ENCODE data around the gene TMTC2.
A peak's percentile ranks its signal among the peaks of the same experiment; 100 is the strongest.
"Not testable (repeated sequence)": the region's sequence is repeated elsewhere in the genome, so short reads cannot be mapped to it uniquely, and the experiment has no call there.

The TMTC2 gene

DNA sequence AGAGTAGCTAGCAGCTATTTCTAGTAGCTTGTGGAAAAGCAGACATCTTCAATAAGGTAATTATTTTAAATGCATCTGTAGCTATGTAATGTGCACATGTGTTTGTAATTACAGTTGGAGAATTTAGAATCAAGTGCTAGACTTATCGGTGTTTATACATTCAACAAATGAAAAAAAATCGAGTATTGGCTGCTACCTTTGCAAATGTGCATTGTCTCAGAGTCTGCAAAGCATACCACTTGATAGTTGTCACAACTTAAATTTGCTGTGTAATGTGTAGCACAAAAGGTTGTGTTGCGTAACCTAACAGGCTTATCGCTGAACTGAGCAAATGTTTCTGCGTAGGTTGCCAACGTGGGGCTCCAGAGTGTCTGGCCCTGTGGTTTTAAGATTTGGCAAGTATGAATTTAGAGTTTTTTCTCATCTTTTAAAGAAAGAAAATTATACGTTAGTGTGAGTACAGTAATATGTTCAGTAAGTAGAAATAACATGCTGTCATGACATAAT, 44.3 kb downstream of the TMTC2 start:
- peak; percentile 94 for DNase-seq

GRCh38 chr12:82740129-82741000, 53.7 kb downstream of the TMTC2 start:
- no peak for DNase-seq

DNA sequence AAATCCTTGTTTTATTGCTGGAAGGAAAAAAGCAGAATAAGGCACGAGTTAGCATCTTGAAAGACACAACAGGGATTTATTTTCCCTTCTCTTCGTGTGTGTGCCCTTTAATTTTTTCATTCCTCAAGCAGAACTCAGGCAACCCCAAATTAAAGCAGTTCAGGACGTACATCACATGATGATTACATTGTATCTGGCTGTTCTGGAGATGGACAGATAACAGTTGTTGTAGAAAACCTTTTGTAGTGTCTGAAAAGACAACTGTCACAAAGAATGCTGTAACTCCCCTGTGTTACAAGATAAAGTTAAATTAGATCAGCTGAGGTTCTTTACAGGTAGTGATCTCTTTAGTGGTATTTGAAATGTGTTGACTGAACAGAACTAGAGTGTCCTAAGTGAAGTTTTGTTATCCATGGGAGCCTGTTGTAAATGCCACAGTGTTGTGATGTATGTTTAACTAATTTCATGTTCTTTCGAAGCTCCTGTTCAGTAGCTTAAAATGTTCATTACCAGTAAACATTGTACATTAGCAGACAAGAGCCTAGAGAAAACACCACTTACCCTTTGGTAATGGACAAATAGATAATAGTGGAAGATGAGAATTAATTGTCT, 58.5 kb downstream of the TMTC2 start:
- peak; percentile 56 for DNase-seq

DNA sequence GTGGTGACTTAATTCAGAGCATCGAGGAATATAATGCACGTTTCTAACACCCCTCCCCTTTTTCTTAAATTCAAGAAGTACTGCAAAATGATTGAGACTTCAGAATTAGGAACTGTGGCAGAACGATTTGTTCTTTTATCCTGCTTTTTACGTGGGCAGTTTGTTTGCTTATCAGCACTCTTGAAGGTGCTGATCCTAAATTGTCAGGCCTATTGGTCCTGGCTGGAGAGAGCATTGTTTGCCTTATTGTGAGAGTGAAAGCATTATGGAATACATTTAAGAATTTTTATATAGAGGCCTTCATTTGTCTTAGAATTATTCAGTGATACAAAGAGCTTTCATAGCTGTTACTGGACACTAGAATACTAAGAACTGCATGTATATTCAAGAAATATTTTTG, 59.1 kb downstream of the TMTC2 start:
- no peak for DNase-seq

GRCh38 chr12:82746668-82747067, 60.0 kb downstream of the TMTC2 start:
- DNase-seq, result no peak

GRCh38 chr12:82749015-82749414, 62.3 kb downstream of the TMTC2 start:
- DNase-seq, result no peak

- no peak for DNase-seq
Measured at GRCh38 chr12:82754856-82755255, 68.2 kb downstream of the TMTC2 start.

DNA sequence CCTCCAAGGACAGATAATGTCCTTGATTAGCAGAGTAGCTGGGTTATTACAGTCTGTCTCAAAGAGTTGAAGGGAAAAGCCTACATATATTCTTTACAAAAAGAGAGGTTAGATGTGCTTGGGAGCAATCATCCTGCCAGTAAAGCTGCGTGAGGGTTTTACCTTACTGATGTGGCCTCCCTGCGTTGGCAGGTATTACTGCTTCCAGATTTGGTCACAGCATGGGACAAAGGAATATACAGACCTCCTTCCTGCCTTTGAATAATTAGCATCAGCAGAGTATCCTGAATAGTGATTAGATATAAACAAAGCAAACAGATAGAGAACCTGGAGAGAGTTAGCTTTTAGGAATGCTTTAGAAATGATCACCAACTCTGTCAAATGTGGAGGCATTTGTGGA, 69.6 kb downstream of the TMTC2 start:
- DNase-seq, result no peak

DNA sequence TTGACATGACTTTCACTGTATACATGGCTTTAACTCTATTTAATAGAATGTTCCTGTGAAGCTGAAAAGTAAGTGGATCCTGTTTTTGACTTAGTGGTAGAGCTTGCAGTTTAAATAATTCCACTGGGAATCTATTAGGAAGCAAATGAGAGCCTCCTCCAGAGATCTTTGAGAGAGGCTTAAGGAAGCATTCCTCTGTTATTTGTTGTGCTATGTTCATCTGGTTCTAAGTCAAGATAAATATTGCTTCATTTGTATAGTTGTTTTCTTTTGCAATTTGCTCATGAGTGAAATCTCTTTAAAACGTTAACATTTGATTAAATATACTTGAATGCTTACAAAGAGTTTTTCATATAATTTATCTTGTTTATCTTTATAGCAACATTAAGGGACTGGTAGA, 70.4 kb downstream of the TMTC2 start:
- DNase-seq, result no peak

GRCh38 chr12:82757656-82758055, 71.0 kb downstream of the TMTC2 start:
- DNase-seq, result no peak

DNA sequence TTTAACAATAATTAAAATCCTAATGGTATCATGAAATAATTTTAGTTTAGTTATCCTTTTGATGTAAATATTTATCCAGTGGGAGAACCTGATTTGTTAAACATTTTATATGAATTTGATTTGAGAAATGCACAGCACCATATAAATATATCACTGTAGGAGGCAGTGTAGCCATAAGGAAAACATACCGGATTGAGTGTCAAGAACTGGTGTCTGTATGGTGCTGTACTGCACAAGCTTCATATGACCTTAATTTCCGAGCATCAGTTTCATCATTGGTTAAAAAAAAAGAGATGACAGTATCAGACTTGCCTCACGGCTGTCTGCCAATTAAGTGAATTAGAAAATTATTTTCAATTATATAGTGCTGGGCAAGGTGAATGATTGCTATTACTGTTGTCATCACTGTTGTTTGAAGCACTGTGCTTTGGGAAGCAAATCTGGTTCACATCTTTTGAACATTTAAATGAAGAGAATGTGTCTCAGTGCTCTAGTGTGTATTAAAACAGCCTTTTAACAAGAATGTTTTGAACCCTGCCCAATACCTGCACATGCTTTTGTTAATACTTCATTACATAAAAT, 72.1 kb downstream of the TMTC2 start:
- peak; percentile 77 for DNase-seq

DNA sequence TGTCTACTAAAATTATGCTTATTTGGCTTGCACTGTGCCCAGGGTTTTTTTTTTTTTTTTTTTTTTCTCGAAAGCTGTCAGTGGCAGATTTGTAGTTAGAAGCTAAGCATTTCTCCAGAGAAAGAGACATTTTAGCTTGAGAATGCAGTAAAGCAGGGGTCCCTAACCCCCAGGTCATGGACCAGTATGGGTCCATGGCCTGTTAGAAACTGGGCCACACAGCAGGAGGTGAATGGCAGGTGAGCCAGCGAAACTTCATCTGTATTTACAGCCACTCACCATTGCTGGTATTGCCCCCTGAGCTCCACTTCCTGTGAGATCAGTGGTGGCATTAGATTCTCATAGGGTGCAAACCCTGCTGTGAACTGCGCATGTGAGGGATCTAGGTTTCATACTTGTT, 73.7 kb downstream of the TMTC2 start:
- DNase-seq, result no peak

GRCh38 chr12:82765206-82765605, 78.5 kb downstream of the TMTC2 start:
- DNase-seq, result not testable (repeated sequence)

GRCh38 chr12:82765971-82766705, 79.4 kb downstream of the TMTC2 start:
- no peak for DNase-seq

GRCh38 chr12:82774666-82775065, 88.0 kb downstream of the TMTC2 start:
- no peak for DNase-seq

GRCh38 chr12:82780517-82780916, 93.8 kb downstream of the TMTC2 start:
- no peak for DNase-seq

DNA sequence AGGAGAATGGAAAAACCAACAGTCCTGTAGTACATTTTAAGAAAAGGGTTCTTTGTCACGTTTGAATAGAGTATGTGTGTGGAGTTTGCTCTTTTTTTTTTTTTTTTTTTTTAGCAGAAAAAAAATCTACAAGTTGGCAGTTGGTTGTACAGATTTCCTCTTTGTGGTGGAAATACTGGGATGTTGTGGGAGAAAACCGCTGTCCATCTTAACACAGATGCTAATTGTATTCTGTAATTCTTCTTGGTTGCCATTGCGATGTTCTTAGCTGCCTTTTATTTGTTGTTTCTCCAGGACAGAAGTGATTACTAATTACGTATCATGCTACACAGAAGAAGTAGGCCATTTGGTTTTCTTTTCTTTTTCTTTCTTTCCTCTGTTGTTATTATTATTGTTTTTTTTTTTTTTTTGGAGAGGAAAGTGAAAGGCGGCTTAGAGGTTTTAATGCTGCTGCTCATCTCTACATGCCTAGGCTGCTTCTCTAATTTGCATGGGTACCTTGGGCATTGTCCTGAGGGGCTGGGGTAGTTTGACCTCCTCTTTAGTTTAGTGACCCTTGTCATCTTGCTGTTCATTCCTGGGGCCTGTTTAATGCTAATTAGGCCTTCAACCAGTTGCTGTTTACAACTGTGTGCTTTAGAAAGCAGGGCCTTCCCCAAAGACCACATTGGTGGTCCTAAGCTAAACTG, 94.7 kb downstream of the TMTC2 start:
- DNase-seq, result no peak

DNA sequence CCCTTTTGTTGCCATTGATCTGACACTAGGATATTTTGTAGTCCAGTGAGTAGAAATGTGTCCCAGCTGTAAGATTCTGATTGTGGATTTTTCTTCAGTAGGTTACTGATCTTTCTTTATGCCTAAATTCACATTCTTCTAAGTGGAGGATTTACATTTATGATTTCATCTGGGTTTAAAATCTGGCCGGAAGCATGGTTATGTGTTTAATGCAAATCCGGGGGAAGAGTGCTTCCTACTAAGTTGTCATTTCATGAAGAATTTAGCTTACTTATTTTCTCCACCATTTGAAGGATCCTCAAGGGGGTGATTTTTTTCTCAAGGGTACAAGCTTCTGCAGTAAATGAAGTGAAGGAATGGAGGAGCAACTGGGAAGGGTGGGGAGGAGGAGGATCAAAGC, 96.7 kb downstream of the TMTC2 start:
- DNase-seq, result no peak

- DNase-seq, result no peak
Measured at GRCh38 chr12:82787016-82787415, 100.3 kb downstream of the TMTC2 start.

DNA sequence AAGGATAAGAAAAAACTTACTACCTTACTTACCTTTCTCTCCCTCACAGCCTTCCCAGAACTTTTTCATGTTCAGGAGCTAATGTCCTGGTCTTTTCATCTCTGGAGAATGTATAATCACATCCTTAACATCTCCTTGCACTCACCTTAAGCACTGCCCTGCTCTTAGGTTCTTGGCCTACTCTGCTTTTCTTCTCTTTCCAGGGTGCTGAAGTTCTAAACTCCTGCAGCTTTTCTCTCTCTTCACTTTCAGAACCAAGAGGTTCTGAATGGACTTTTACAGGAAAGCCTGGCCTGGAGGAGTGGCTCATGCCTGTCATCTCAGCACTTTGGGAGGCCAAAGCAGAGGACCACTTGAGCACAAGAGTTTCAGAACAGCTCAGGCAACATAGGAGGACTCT, 101.9 kb downstream of the TMTC2 start:
- no peak for DNase-seq

DNA sequence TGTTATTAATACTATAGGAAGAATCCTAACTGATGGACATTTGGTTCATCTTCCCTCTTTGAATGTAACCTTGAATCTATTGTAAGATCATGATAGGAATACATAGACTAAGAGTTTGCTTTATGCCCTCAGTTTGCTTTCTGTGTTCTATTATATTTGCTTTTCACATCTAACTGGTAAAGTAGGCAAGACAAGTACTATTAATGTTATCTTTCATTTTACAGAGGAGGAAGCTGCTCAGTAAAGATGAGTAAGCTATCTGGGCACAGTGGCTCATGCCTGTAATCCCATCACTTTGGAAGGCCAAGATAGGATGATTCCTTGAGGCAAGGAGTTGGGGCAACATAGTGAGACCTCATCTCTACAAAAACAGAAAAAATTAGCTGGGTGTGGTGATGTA, 103.0 kb downstream of the TMTC2 start:
- DNase-seq, result no peak

DNA sequence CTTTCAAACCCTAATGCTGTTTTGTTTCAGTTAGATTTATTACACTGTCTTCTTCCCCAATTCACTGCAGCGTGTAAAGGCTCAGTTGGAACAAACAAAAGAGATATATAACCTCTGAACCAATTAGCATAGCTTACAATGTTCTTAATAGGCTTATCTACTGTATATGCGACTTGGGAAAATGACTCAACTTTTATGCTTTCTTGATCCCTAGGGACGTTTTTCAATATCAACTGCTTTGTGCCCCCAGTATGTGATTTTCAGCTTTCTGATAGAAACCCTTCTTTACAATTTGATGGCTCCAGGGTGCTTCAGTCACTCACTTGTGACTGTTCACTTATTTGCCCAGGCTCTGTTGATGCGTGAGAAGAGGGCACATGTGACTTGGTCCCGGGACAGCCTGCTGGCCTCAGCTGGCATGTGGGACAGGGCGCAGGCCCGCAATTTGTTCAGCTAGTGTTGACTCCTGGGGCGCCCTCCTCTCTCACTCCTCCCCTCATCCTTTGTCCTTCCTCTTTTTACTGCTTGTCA, 107.1 kb downstream of the TMTC2 start:
- DNase-seq, result no peak
